HG03571 (cell line): ENCODE results near the gene TDP2.
"Not testable (repeated sequence)": the region's sequence is repeated elsewhere in the genome, so short reads cannot be mapped to it uniquely, and the experiment has no call there.

Experiments
- ATAC-seq: cut with Tn5 transposase; IDR thresholded peaks from one replicate; pipeline ENCODE4 v1.9.1; 2021; ENCODE audit not compliant: unreplicated experiment

TDP2 gene

GRCh38 chr6:24655215-24655614 lies 11.5 kb downstream of the TDP2 start:
- ATAC-seq, result no peak

- ATAC-seq, result no peak
These were observed 16.3 kb downstream of the TDP2 start for GRCh38 chr6:24650365-24650764.

GRCh38 chr6:24649691-24650090 lies 17.0 kb downstream of the TDP2 start:
- ATAC-seq, result no peak

GRCh38 chr6:24648276-24648675 lies 18.4 kb downstream of the TDP2 start:
- ATAC-seq, result no peak

GRCh38 chr6:24646771-24647170 lies 19.9 kb downstream of the TDP2 start:
- no peak for ATAC-seq

GRCh38 chr6:24644377-24644776 lies 22.3 kb downstream of the TDP2 start:
- no peak for ATAC-seq

GRCh38 chr6:24643920-24644319 lies 22.8 kb downstream of the TDP2 start:
- no peak for ATAC-seq

- no peak for ATAC-seq
These were observed 24.6 kb downstream of the TDP2 start for GRCh38 chr6:24642061-24642460.

GRCh38 chr6:24640631-24641030 lies 26.1 kb downstream of the TDP2 start:
- ATAC-seq, result not testable (repeated sequence)

- no peak for ATAC-seq
These were observed 26.5 kb downstream of the TDP2 start for GRCh38 chr6:24640166-24640565.

- ATAC-seq, result no peak
These were observed 30.0 kb downstream of the TDP2 start for GRCh38 chr6:24636681-24637080.

GRCh38 chr6:24632573-24632972 lies 34.1 kb downstream of the TDP2 start:
- no peak for ATAC-seq

GRCh38 chr6:24631671-24632070 lies 35.0 kb downstream of the TDP2 start:
- ATAC-seq, result no peak

GRCh38 chr6:24630856-24631505 lies 35.7 kb downstream of the TDP2 start:
- no peak for ATAC-seq

- no peak for ATAC-seq
These were observed 44.9 kb downstream of the TDP2 start for GRCh38 chr6:24621626-24622289.

- ATAC-seq, result no peak
These were observed 46.1 kb downstream of the TDP2 start for GRCh38 chr6:24620637-24621036.

- ATAC-seq, result no peak
These were observed 47.0 kb downstream of the TDP2 start for GRCh38 chr6:24619661-24620060.

- no peak for ATAC-seq
These were observed 52.1 kb downstream of the TDP2 start for GRCh38 chr6:24614648-24615047.

- ATAC-seq, result no peak
These were observed 52.7 kb downstream of the TDP2 start for GRCh38 chr6:24614043-24614420.

- no peak for ATAC-seq
These were observed 53.2 kb downstream of the TDP2 start for GRCh38 chr6:24613361-24614042.

- ATAC-seq, result no peak
These were observed 56.0 kb downstream of the TDP2 start for GRCh38 chr6:24610672-24611071.
